Measurements from ENCODE around the gene LRRC39. TPM values are rescaled to one million over a fixed set of nuclear protein-coding genes. Genes with fewer than 3 reads are reported as not detected.

The LRRC39 gene
- polyA plus RNA-seq (2011; rRNA removed) (0.28 and 0.33 TPM in 2 replicates), polyA minus RNA-seq (2011; rRNA and poly(A)+ RNA removed) (not detected in 2 replicates)

GRCh38 chr1:100178091-100178490, at the start of gene LRRC39:
Gene LRRC39 (minus strand): TSS chr1:100178256. CDS start chr1:100168516, 9,740 bp downstream.
- no peaks in the 10 kb centered on the region for H3K27me3 ChIP-seq (ENCODE audit: control insufficient read depth, insufficient read depth, low read length)
- ChIA-PET POLR2A (no interaction called here), CTCF (no interaction called here)
- no peak within 1 kb of the TSS for H3K4me3 ChIP-seq (ENCODE audit: low read depth, low read length)
- no peak for TF ChIP-seq CTCF (IDR thresholded peaks at IDR 0.05; ENCODE audit: insufficient read depth, low read depth, low read length)
- no peaks in the 10 kb centered on the region for H3K36me3 ChIP-seq (ENCODE audit: control insufficient read depth, insufficient read depth, low read length)
- no peak for DNase-seq (ENCODE audit: low read depth)

- Histone ChIP-seq H3K27me3 (ENCODE audit: control insufficient read depth, insufficient read depth, low read length) (no peaks in the 10 kb centered on the region), H3K36me3 (ENCODE audit: control insufficient read depth, insufficient read depth, low read length) (peaks cover 6% of the 10 kb centered on the region), H3K4me3 (ENCODE audit: low read depth, low read length) (no peak overlapping the region)
- TF ChIP-seq CTCF (IDR thresholded peaks at IDR 0.05; ENCODE audit: insufficient read depth, low read depth, low read length) = no peak
- POLR2A ChIA-PET = no interaction called here
- no peak for DNase-seq (ENCODE audit: low read depth)
- CTCF ChIA-PET = no interaction called here
Measured at GRCh38 chr1:100222428-100222827, 44.4 kb upstream of the LRRC39 start.

- no peak for DNase-seq (ENCODE audit: low read depth)
- Histone ChIP-seq H3K36me3 (ENCODE audit: control insufficient read depth, insufficient read depth, low read length) (peaks cover 6% of the 10 kb centered on the region), H3K4me3 (ENCODE audit: low read depth, low read length) (no peak overlapping the region), H3K27me3 (ENCODE audit: control insufficient read depth, insufficient read depth, low read length) (no peaks in the 10 kb centered on the region)
- POLR2A ChIA-PET = no interaction called here
- TF ChIP-seq CTCF (IDR thresholded peaks at IDR 0.05; ENCODE audit: insufficient read depth, low read depth, low read length) = no peak
- CTCF ChIA-PET = no interaction called here
Measured at GRCh38 chr1:100219883-100220282, 41.8 kb upstream of the LRRC39 start.

DNA sequence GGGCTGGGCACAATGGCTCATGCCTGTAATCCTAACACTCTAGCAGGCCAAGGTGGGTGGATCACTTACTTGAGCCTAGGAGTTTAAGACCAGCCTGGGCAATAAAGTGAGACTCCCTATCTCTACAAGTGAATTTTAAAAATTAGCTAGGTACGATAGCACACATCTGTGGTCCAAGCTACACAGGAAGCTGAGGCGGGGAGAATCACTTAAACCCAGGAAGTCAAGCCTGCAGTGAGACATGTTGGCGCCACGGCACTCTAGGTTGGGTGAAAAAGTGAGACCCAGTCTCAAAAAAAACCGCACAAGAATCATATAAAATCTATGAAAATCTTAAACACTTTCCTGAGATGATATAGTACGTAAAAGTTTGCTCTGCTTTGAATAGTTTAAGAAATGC, 41.4 kb upstream of the LRRC39 start:
- ChIA-PET CTCF (interaction anchor here (0.6 kb wide), 1 partner anchor 182 kb away, joined by 3 read pairs; a partner anchor contains a TSS), POLR2A (no interaction called here)
- Histone ChIP-seq H3K4me3 (ENCODE audit: low read depth, low read length) (no peak overlapping the region), H3K36me3 (ENCODE audit: control insufficient read depth, insufficient read depth, low read length) (peaks cover 7% of the 10 kb centered on the region), H3K27me3 (ENCODE audit: control insufficient read depth, insufficient read depth, low read length) (no peaks in the 10 kb centered on the region)
- no peak for TF ChIP-seq CTCF (IDR thresholded peaks at IDR 0.05; ENCODE audit: insufficient read depth, low read depth, low read length)
- DNase-seq (ENCODE audit: low read depth) = no peak

- H3K27me3 ChIP-seq (ENCODE audit: control insufficient read depth, insufficient read depth, low read length) = no peaks in the 10 kb centered on the region
- ChIA-PET CTCF (no interaction called here), POLR2A (interaction anchor here (0.7 kb wide), 1 partner anchor 32 kb away, joined by 9 read pairs; no protein-coding TSS in a partner anchor)
- no peak for TF ChIP-seq CTCF (IDR thresholded peaks at IDR 0.05; ENCODE audit: insufficient read depth, low read depth, low read length)
- peaks cover 9% of the 10 kb centered on the region for H3K36me3 ChIP-seq (ENCODE audit: control insufficient read depth, insufficient read depth, low read length)
- no peak for DNase-seq (ENCODE audit: low read depth)
- H3K4me3 ChIP-seq (ENCODE audit: low read depth, low read length) = no peak overlapping the region
Measured at GRCh38 chr1:100217834-100218233, 39.8 kb upstream of the LRRC39 start.
